ENCODE results near the gene SPON1. TPM values are rescaled to one million over a fixed set of nuclear protein-coding genes. Genes with fewer than 3 reads are reported as not detected.
"Not testable (repeated sequence)": the region's sequence is repeated elsewhere in the genome, so short reads cannot be mapped to it uniquely, and the experiment has no call there.

SPON1 gene
- total RNA-seq, 1 donor from 2014 or later = 1.1 TPM

GRCh38 chr11:14079797-14080196 lies 117.3 kb downstream of the SPON1 start:
- intact Hi-C loops (cut with micrococcal nuclease) = loop anchor here (2.0 to 10.0 kb wide), 2 partner anchors 211 to 415 kb away; partner anchors contain the start of gene FAR1

DNA sequence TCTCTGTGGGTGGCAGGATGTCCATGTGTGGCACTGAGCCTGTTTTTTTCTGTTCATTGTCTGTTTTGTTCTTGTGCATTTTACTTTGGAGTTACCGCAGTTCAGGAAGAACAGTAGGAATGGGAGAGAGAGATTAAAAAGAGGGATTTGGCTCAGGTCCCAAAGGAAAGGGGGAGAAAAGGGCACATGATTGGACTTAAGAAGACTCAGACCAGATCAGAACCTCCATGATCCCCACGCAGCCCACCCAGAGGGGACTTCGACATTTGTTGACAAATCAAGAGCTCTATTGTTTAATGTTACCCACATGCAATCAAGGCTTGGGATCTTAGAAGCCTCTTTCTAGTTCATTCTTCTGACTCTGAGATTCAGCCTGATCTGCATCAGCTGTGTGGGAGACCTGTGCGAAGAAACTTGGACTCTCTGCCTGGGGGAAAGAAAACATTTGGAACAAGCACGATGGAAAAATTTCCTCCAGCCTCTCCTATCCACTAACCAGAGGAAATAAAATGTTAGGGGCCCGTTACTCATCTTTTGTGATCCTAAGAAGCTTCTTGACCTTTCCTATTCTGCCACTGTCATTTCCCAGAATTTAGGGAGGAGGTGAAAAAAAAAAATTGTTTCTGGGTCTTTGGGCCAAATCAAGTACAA lies 119.2 kb downstream of the SPON1 start:
- intact Hi-C loops (cut with micrococcal nuclease) = no loop called here

DNA sequence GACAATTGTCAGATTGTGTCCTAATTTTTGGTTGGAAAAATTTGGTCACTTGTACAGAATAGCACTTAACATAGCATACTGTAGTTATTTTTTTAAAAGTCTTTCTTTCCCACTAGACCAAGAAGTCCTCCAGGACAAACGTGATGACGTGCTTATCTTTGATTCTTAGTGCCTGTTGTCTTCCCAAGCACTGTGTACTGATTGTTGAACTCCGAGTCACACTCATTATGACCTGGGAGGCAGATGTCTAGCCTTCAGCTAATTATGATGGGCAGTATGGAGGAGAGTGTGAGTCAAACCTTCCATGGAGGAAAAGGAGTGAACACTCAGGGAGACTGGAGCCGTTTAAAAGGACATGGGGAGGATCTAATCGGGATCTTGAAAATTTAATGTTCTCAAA lies 119.8 kb downstream of the SPON1 start:
- intact Hi-C loops (cut with micrococcal nuclease) = no loop called here

- intact Hi-C loops (cut with micrococcal nuclease) = not testable (repeated sequence)
Measured at GRCh38 chr11:14088861-14089260, 126.3 kb downstream of the SPON1 start.

DNA sequence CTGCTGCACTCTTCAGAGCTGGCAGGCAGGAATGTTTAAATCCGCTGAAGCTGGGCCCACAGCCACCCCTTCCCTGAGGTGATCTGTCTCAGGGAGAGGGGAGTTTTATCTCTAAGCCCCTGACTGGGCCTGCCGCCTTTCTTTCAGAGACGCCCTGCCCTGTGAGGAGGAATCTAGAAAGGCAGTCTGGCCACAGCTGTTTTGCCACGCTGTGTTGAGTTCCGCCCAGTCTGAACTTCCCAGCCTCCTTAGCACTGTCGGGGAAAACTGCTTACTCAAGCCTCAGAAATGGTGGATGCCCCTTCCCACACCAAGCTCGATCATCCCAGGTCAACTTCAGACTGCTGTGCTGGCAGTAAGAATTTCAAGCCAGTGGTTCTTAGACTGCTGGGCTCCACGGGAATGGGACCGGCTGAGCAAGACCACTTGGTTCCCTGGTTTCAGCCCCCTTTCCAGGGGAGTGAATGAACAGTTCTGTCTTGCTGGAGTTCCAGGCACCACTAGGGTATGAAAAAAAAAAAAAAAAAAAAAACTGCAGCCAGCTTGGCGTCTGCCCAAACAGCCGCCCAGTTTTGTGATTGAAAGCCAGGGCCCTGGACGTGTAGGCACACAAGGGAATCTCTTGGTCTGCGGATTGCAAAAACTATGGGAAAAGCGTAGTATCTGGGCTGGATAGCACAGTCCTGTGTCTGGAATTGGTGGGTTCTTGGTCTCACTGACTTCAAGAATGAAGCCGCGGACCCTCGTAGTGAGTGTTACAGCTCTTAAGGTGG lies 127.4 kb downstream of the SPON1 start:
- intact Hi-C loops (cut with micrococcal nuclease) = no loop called here

GRCh38 chr11:14090631-14091030 lies 128.1 kb downstream of the SPON1 start:
- intact Hi-C loops (cut with micrococcal nuclease) = not testable (repeated sequence)

- intact Hi-C loops (cut with micrococcal nuclease) = no loop called here
Measured at GRCh38 chr11:14093065-14093464, 130.5 kb downstream of the SPON1 start.

GRCh38 chr11:14094481-14095037 lies 132.0 kb downstream of the SPON1 start:
- intact Hi-C loops (cut with micrococcal nuclease) = no loop called here

DNA sequence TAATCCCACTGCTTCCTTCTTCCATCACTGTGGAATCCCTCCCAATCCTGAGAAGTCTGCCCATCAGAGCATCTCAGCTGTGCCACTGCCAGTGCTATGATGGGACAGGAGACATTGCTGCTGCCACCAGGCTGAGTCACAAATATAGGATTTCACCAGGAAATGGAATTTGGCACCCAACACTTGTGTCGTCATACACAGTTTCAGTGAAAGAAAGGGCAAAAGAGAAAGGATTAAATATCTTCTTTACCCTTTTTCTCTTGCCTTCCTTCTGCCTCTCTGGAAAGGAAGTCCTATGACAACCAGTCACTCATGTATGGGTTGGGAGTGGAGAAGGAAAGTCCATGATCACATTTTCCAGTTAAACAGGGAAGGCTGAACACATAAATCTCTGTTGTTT lies 133.4 kb downstream of the SPON1 start:
- intact Hi-C loops (cut with micrococcal nuclease) = no loop called here

DNA sequence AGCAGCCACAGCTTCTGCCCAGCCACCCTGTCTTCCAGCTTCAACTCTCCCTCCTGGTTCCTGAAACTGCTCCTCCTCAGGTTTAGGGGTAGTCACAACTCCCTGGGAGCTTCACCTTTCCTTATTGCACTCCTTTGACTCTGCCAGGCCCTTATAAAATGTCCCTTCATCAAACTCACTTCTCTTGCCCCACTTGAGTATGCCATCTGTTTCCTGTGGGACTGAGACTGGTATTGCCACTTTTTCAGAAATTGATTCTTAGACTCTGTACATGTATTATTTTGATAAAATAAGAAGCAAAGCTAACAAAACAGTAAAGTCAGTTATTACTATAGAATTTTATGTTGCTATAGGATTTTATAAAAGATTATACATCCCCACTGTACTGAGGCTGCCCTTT lies 134.1 kb downstream of the SPON1 start:
- intact Hi-C loops (cut with micrococcal nuclease) = no loop called here

- intact Hi-C loops (cut with micrococcal nuclease) = no loop called here
Measured at GRCh38 chr11:14101388-14101787, 138.9 kb downstream of the SPON1 start.

- intact Hi-C loops (cut with micrococcal nuclease) = no loop called here
Measured at GRCh38 chr11:14102766-14103165, 140.2 kb downstream of the SPON1 start.

- intact Hi-C loops (cut with micrococcal nuclease) = no loop called here
Measured at GRCh38 chr11:14105446-14105845, 142.9 kb downstream of the SPON1 start.

DNA sequence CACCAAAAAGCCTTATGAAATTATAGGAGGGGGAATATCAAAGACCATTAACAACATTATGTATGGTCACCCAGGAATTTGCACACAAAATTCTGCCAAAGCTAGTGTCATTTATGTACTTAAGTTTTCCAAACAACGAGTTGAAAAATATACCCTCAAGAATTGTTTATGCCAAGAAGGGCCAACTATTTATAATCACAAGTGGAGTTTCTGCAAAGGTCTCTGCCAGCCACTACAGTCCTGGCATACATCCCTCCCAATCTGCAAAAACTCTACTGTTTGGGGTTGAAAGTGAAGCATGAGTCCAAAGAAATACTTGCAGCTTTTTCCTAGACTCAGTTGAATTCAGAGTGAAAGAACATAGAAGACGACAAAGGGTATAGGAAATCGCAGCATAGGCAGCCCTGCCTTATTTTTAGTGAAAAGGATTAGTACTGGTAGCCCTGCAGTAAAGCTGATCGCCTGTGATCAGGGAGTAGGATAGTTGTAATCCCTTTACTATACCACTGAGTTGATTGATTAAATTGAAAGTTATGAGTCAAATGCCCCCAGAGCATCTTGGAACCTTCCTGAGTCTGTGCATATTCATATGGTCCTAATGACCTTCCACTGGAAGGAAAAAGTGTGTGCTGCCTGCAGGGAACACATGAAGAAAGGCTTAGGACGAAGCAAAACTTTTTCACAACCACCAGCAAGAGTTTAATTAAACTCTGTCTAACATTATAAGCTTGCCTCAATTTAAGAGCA lies 144.0 kb downstream of the SPON1 start:
- intact Hi-C loops (cut with micrococcal nuclease) = no loop called here

DNA sequence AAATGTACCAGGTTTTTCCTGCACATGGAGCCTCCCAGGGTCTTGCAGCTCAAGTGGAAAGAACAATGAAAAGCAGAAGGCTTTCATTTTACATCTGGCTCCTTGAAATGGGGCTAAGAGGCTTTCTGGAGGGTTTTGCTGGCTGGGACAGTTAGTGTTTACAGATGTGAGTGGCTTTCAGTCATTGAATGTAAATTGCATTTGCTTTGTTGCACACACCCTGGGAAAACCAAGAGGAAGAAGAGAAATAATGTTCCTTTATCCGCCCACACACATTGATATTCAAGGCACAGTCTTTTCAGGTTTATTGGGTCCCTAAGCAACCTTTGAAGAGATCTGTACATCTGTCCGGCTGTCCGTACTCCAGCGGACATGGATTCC lies 144.5 kb downstream of the SPON1 start:
- intact Hi-C loops (cut with micrococcal nuclease) = no loop called here

DNA sequence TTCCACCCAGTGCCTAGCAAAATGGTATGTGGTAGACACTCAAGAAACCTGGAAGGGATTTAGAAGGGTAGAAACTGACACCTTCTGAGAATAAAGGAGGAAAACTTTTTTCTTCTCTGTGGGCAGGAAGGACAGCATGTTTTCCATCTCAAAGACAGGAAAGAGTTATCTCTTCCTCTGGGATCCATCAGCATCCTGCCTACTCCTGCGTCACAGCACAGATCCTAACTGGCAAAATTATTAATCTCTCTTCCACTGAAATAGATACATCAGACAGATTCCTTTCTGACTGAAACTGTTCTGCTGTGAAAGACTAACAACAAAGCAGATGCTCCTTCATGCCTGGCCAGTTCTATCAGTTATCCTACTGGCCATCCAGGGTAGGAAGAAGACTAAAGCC lies 147.2 kb downstream of the SPON1 start:
- intact Hi-C loops (cut with micrococcal nuclease) = no loop called here

GRCh38 chr11:14110629-14111028 lies 148.1 kb downstream of the SPON1 start:
- intact Hi-C loops (cut with micrococcal nuclease) = no loop called here

DNA sequence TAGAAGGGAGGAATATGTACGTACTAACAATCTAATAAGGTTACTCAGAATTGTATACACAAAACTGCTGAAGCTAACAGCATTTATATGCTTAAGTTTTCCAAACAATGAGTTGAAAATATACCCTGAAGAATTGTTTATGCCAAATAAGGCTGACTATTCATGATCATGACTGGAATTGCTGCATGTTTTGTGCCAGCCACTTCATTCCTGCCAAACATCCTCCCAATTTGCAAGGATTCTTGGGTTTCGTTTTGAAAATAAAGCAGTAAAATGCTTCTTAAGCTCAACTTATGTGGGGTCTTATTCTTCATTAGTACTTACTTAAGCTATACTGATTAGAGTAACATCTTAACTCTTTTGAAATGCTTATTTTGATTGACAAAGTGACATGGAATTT lies 149.0 kb downstream of the SPON1 start:
- intact Hi-C loops (cut with micrococcal nuclease) = no loop called here

DNA sequence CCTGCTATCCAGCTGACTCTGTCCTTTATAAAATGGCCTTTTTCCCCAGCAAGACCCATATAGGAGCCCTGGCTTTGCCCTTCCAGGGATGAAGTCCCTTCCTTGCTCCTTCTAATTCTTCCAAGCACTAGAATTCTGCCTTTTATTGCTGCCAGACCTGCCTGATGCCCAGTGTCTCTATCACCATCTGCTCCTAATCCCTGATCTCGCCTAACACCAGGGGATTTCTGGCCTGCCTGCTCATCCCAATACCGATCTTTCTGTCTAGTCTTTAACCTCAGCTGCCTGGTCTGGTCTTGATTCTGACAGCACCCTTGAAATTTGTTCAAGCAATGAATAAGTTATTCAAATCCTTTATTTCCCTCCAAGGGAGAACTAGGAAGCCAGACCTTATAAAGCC lies 150.2 kb downstream of the SPON1 start:
- intact Hi-C loops (cut with micrococcal nuclease) = no loop called here

DNA sequence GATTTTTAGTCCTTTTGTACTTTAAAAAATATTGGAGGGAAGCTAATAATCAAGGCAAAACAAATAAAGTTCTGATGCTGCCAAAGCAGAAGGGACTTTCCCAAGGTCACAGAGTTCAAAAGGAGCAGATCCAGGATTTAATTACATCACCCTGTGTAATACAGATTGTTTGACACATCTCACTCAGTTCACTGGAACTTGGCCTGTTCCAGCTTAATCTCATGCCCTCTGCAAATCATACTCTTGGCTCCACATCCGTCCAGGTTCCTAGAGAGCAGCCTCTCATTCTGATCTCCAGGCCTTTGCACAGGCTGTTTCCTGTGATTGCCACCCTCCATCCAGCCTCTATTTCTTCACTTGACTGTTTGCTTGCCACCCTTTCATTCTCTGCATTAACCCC lies 151.7 kb downstream of the SPON1 start:
- intact Hi-C loops (cut with micrococcal nuclease) = no loop called here

DNA sequence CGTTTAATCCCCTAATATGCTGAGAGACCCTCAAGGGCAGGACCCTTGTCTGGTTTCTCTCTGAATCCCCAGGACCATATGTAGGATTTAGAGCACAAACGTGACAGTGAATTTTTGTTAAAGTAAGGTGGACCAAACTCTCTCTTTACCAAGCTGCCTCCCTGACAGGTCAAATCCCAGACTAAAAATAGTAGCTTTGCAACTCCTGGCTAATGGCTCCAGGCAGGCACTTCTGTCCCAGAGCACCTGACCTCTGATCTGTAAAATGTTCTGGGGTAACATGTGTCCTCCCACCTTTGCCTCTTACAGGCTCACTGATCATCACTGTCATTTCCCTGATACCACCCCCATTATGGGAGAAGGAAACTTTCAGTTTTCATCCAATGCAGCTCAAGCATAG lies 152.3 kb downstream of the SPON1 start:
- intact Hi-C loops (cut with micrococcal nuclease) = no loop called here

DNA sequence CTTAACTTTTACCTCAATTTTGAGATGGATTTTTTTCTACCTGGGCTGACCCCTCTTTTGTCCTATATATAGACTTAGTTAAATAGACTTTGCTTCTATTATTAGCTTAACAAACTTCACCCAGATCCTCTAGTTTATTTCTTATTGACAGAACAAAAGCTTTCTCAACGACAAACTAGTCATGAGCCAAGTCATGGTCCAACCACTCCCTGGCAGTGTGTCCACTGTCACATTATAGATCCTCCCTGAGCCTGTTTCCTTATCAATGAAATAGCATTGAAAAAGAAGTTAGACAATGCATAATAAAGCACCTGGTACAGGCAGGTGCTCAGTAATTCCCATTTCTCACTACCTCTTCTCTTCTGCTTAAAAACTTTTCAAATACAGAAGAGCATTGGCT lies 155.1 kb downstream of the SPON1 start:
- intact Hi-C loops (cut with micrococcal nuclease) = no loop called here
